Measurements from ENCODE around the gene FNDC3A. TPM values are rescaled to one million over a fixed set of nuclear protein-coding genes. Genes with fewer than 3 reads are reported as not detected.

FNDC3A gene
- total and polyA plus RNA-seq, 4 donors: 25.2 to 89.5 (median 32.1) TPM

- H3K9ac ChIP-seq (ENCODE audit: low read depth in 1 of 2, low read length in 2 of 2): no peak overlapping the region
- DNase-seq (ENCODE audit: low spot score): no peak
- TF ChIP-seq SP1 (IDR thresholded peaks at IDR 0.05): no peak
- TF ChIP-seq ZBTB33 (IDR thresholded peaks at IDR 0.05): no peak
- no peak for TF ChIP-seq HNF4G (IDR thresholded peaks at IDR 0.05)
- TF ChIP-seq GABPA (IDR thresholded peaks at IDR 0.05 in 1 of 2, conservative IDR thresholded peaks at IDR 0.05 in 1 of 2): no peak
- no peak for TF ChIP-seq HNF4A (conservative IDR thresholded peaks at IDR 0.05)
- TF ChIP-seq JUND (IDR thresholded peaks at IDR 0.05): no peak
- TF ChIP-seq REST (IDR thresholded peaks at IDR 0.05): no peak
- TF ChIP-seq NR2F2 (IDR thresholded peaks at IDR 0.05): no peak
- no peak for TF ChIP-seq EGR1 (IDR thresholded peaks at IDR 0.05; ENCODE audit: low read depth in 2 of 2)
- no peak for TF ChIP-seq YY1 (IDR thresholded peaks at IDR 0.05)
- TF ChIP-seq FOXA1 (IDR thresholded peaks at IDR 0.05): no peak
- no peak for TF ChIP-seq RXRA (IDR thresholded peaks at IDR 0.05)
- TF ChIP-seq ATF3 (IDR thresholded peaks at IDR 0.05): no peak
- no peak for TF ChIP-seq RAD21 (IDR thresholded peaks at IDR 0.05)
- TF ChIP-seq TAF1 (conservative IDR thresholded peaks at IDR 0.05): no peak
- TF ChIP-seq CTCF (IDR thresholded peaks at IDR 0.05; ENCODE audit: low read depth, low read length, missing input control): no peak
- H3K4me1 ChIP-seq (ENCODE audit: control insufficient read depth in 4 of 4, insufficient read depth in 4 of 4, low read length in 3 of 4): no peaks in the 10 kb centered on the region
- H3K4me3 ChIP-seq (ENCODE audit: low read depth in 1 of 3, low read length in 3 of 3): no peak overlapping the region
- no peaks in the 10 kb centered on the region for H3K9me3 ChIP-seq (ENCODE audit: control insufficient read depth in 4 of 4, low read length in 3 of 4)
- H3K36me3 ChIP-seq (ENCODE audit: control insufficient read depth in 4 of 4, insufficient read depth in 3 of 4, low read depth in 1 of 4, low read length in 3 of 4): no peaks in the 10 kb centered on the region
- 92% methylated on average over 1 of the region's 1 CpG for WGBS
- no peak overlapping the region for H3K27ac ChIP-seq (ENCODE audit: low read depth in 1 of 2, low read length in 2 of 2)
- no peaks in the 10 kb centered on the region for H3K27me3 ChIP-seq (ENCODE audit: control insufficient read depth in 4 of 4, insufficient read depth in 4 of 4, low read length in 3 of 4)
Measured at GRCh38 chr13:49021953-49022352, 46.2 kb downstream of the FNDC3A start.

- no peak overlapping the region for H3K27ac ChIP-seq (ENCODE audit: low read depth in 1 of 2, low read length in 2 of 2)
- 91% methylated on average over 2 of the region's 2 CpGs for WGBS
- H3K4me1 ChIP-seq (ENCODE audit: control insufficient read depth in 4 of 4, insufficient read depth in 4 of 4, low read length in 3 of 4): no peaks in the 10 kb centered on the region
- no peaks in the 10 kb centered on the region for H3K27me3 ChIP-seq (ENCODE audit: control insufficient read depth in 4 of 4, insufficient read depth in 4 of 4, low read length in 3 of 4)
- no peaks in the 10 kb centered on the region for H3K9me3 ChIP-seq (ENCODE audit: control insufficient read depth in 4 of 4, low read length in 3 of 4)
- DNase-seq (ENCODE audit: low spot score): no peak
- H3K4me3 ChIP-seq (ENCODE audit: low read depth in 1 of 3, low read length in 3 of 3): no peak overlapping the region
- no peak overlapping the region for H3K9ac ChIP-seq (ENCODE audit: low read depth in 1 of 2, low read length in 2 of 2)
- H3K36me3 ChIP-seq (ENCODE audit: control insufficient read depth in 4 of 4, insufficient read depth in 3 of 4, low read depth in 1 of 4, low read length in 3 of 4): no peaks in the 10 kb centered on the region
- TF ChIP-seq RXRA (IDR thresholded peaks at IDR 0.05): no peak
- TF ChIP-seq NR2F2 (IDR thresholded peaks at IDR 0.05): no peak
- TF ChIP-seq JUND (IDR thresholded peaks at IDR 0.05): no peak
- TF ChIP-seq FOXA2 (IDR thresholded peaks at IDR 0.05): no peak
- no peak for TF ChIP-seq EGR1 (IDR thresholded peaks at IDR 0.05; ENCODE audit: low read depth in 2 of 2)
- no peak for TF ChIP-seq HNF4G (IDR thresholded peaks at IDR 0.05)
- no peak for TF ChIP-seq TAF1 (conservative IDR thresholded peaks at IDR 0.05)
- no peak for TF ChIP-seq YY1 (IDR thresholded peaks at IDR 0.05)
- no peak for TF ChIP-seq MAX (IDR thresholded peaks at IDR 0.05)
- no peak for TF ChIP-seq SP1 (IDR thresholded peaks at IDR 0.05)
- TF ChIP-seq GABPA (IDR thresholded peaks at IDR 0.05 in 1 of 2, conservative IDR thresholded peaks at IDR 0.05 in 1 of 2): no peak
- TF ChIP-seq ATF3 (IDR thresholded peaks at IDR 0.05): no peak
- no peak for TF ChIP-seq REST (IDR thresholded peaks at IDR 0.05)
Measured at GRCh38 chr13:49022472-49023144, 46.9 kb downstream of the FNDC3A start.
